Measurements from ENCODE around the gene BDH1. TPM values are rescaled to one million over a fixed set of nuclear protein-coding genes. Genes with fewer than 3 reads are reported as not detected.
"Not testable (repeated sequence)": the region's sequence is repeated elsewhere in the genome, so short reads cannot be mapped to it uniquely, and the experiment has no call there.

BDH1 gene
- total and polyA plus RNA-seq, 5 donors: 13.2 to 30.5 (median 22.8) TPM

- no peak for DNase-seq
- intact Hi-C loops (cut with DNase I): loop anchor here in 1 of 4 donors (10.0 kb wide), 1 partner anchor 294 kb away; no protein-coding TSS in a partner anchor
- Histone ChIP-seq H3K27ac (ENCODE audit: low read length) (no peak overlapping the region), H3K4me1 (ENCODE audit: control insufficient read depth, insufficient read depth, low read length) (no peaks in the 10 kb centered on the region), H3K9me3 (ENCODE audit: control insufficient read depth, low read length) (no peaks in the 10 kb centered on the region), H3K27me3 (ENCODE audit: control insufficient read depth, insufficient read depth) (no peaks in the 10 kb centered on the region), H3K4me3 (ENCODE audit: low read length) (no peak overlapping the region)
- 89% methylated on average over 6 of the region's 6 CpGs for WGBS
- no peak for ATAC-seq
Observed at GRCh38 chr3:197518881-197519421, 36.8 kb downstream of the BDH1 start.

- WGBS: 63% methylated on average over 10 of the region's 10 CpGs
- intact Hi-C loops (cut with DNase I): loop anchor here in 1 of 4 donors (10.0 kb wide), 1 partner anchor 293 kb away; no protein-coding TSS in a partner anchor
- not testable (repeated sequence) for ATAC-seq
Observed at GRCh38 chr3:197517922-197518683, 37.7 kb downstream of the BDH1 start.

GRCh38 chr3:197516890-197517606, 38.7 kb downstream of the BDH1 start:
- not testable (repeated sequence) for H3K4me3 ChIP-seq (ENCODE audit: low read length); DNase-seq; ATAC-seq; H3K9me3 ChIP-seq (ENCODE audit: control insufficient read depth, low read length); H3K4me1 ChIP-seq (ENCODE audit: control insufficient read depth, insufficient read depth, low read length); H3K27ac ChIP-seq (ENCODE audit: low read length); H3K27me3 ChIP-seq (ENCODE audit: control insufficient read depth, insufficient read depth)
- intact Hi-C loops (cut with DNase I): loop anchor here in 1 of 4 donors (10.0 kb wide), 1 partner anchor 292 kb away; no protein-coding TSS in a partner anchor
- 55% methylated on average over 12 of the region's 12 CpGs for WGBS

More at GRCh38 chr3:197517922-197518683, 37.7 kb downstream of the BDH1 start:
- H3K27me3 ChIP-seq (ENCODE audit: control insufficient read depth, insufficient read depth); DNase-seq; H3K4me3 ChIP-seq (ENCODE audit: low read length); H3K27ac ChIP-seq (ENCODE audit: low read length); H3K9me3 ChIP-seq (ENCODE audit: control insufficient read depth, low read length); H3K4me1 ChIP-seq (ENCODE audit: control insufficient read depth, insufficient read depth, low read length): not testable (repeated sequence)

- WGBS: 85% methylated on average over 6 of the region's 6 CpGs
- ATAC-seq: no peak
- Histone ChIP-seq H3K4me3 (ENCODE audit: low read length) (no peak overlapping the region), H3K4me1 (ENCODE audit: control insufficient read depth, insufficient read depth, low read length) (no peaks in the 10 kb centered on the region), H3K27ac (ENCODE audit: low read length) (no peak overlapping the region), H3K27me3 (ENCODE audit: control insufficient read depth, insufficient read depth) (no peaks in the 10 kb centered on the region), H3K9me3 (ENCODE audit: control insufficient read depth, low read length) (no peaks in the 10 kb centered on the region)
- no peak for DNase-seq
- intact Hi-C loops (cut with DNase I): loop anchor here in 1 of 4 donors (10.0 kb wide), 1 partner anchor 292 kb away; no protein-coding TSS in a partner anchor
Observed at GRCh38 chr3:197516517-197516889, 39.3 kb downstream of the BDH1 start.

GRCh38 chr3:197514786-197515355, 40.9 kb downstream of the BDH1 start:
- H3K9me3 ChIP-seq (ENCODE audit: control insufficient read depth, low read length): no peaks in the 10 kb centered on the region
- no peaks in the 10 kb centered on the region for H3K27me3 ChIP-seq (ENCODE audit: control insufficient read depth, insufficient read depth)
- no peak for ATAC-seq
- DNase-seq: no peak
- H3K27ac ChIP-seq (ENCODE audit: low read length): no peak overlapping the region
- no peaks in the 10 kb centered on the region for H3K4me1 ChIP-seq (ENCODE audit: control insufficient read depth, insufficient read depth, low read length)
- intact Hi-C loops (cut with DNase I): loop anchor here in 2 of 4 donors (5.0 to 10.0 kb wide), 2 partner anchors 258 to 290 kb away; no protein-coding TSS in a partner anchor
- no peak overlapping the region for H3K4me3 ChIP-seq (ENCODE audit: low read length)
- WGBS: 79% methylated on average over 10 of the region's 10 CpGs

GRCh38 chr3:197513953-197514785, 41.6 kb downstream of the BDH1 start:
- intact Hi-C loops (cut with DNase I): loop anchor here in 2 of 4 donors (5.0 to 10.0 kb wide), 2 partner anchors 257 to 289 kb away; no protein-coding TSS in a partner anchor
- no peak overlapping the region for H3K4me3 ChIP-seq (ENCODE audit: low read length)
- ATAC-seq: no peak
- no peaks in the 10 kb centered on the region for H3K27me3 ChIP-seq (ENCODE audit: control insufficient read depth, insufficient read depth)
- H3K4me1 ChIP-seq (ENCODE audit: control insufficient read depth, insufficient read depth, low read length): no peaks in the 10 kb centered on the region
- 91% methylated on average over 18 of the region's 18 CpGs for WGBS
- no peak overlapping the region for H3K27ac ChIP-seq (ENCODE audit: low read length)
- H3K9me3 ChIP-seq (ENCODE audit: control insufficient read depth, low read length): no peaks in the 10 kb centered on the region
- DNase-seq: no peak

- Histone ChIP-seq H3K27ac (ENCODE audit: low read length) (no peak overlapping the region), H3K4me3 (ENCODE audit: low read length) (no peak overlapping the region), H3K27me3 (ENCODE audit: control insufficient read depth, insufficient read depth) (no peaks in the 10 kb centered on the region), H3K9me3 (ENCODE audit: control insufficient read depth, low read length) (no peaks in the 10 kb centered on the region), H3K4me1 (ENCODE audit: control insufficient read depth, insufficient read depth, low read length) (no peaks in the 10 kb centered on the region)
- intact Hi-C loops (cut with DNase I): loop anchor here in 2 of 4 donors (5.0 to 10.0 kb wide), 2 partner anchors 256 to 288 kb away; no protein-coding TSS in a partner anchor
- DNase-seq (no peak), ATAC-seq (no peak)
- 88% methylated on average over 19 of the region's 19 CpGs for WGBS
Observed at GRCh38 chr3:197512691-197513571, 42.8 kb downstream of the BDH1 start.

GRCh38 chr3:197511853-197512635, 43.7 kb downstream of the BDH1 start:
- Histone ChIP-seq H3K4me3 (ENCODE audit: low read length) (no peak overlapping the region), H3K27ac (ENCODE audit: low read length) (no peak overlapping the region), H3K4me1 (ENCODE audit: control insufficient read depth, insufficient read depth, low read length) (no peaks in the 10 kb centered on the region), H3K9me3 (ENCODE audit: control insufficient read depth, low read length) (no peaks in the 10 kb centered on the region), H3K27me3 (ENCODE audit: control insufficient read depth, insufficient read depth) (no peaks in the 10 kb centered on the region)
- DNase-seq (no peak), ATAC-seq (no peak)
- intact Hi-C loops (cut with DNase I): loop anchor here in 3 of 4 donors (2.0 to 10.0 kb wide), 3 partner anchors 255 to 287 kb away; no protein-coding TSS in a partner anchor
- whole genome bisulfite sequencing: 95% methylated on average over 33 of the region's 33 CpGs

- 93% methylated on average over 6 of the region's 6 CpGs for WGBS
- Histone ChIP-seq H3K27me3 (ENCODE audit: control insufficient read depth, insufficient read depth) (no peaks in the 10 kb centered on the region), H3K9me3 (ENCODE audit: control insufficient read depth, low read length) (no peaks in the 10 kb centered on the region)
Observed at GRCh38 chr3:197511130-197511529, 44.6 kb downstream of the BDH1 start.

More at GRCh38 chr3:197511130-197511529, 44.6 kb downstream of the BDH1 start:
- Histone ChIP-seq H3K27ac (ENCODE audit: low read length) (no peak overlapping the region), H3K4me1 (ENCODE audit: control insufficient read depth, insufficient read depth, low read length) (no peaks in the 10 kb centered on the region), H3K4me3 (ENCODE audit: low read length) (no peak overlapping the region)
- intact Hi-C loops (cut with DNase I): loop anchor here in 3 of 4 donors (2.0 to 10.0 kb wide), 3 partner anchors 254 to 286 kb away; no protein-coding TSS in a partner anchor
- no peak for DNase-seq
- ATAC-seq: no peak
